HCT116 (cell line): ENCODE measurements around the gene ST14. TPM values are rescaled to one million over a fixed set of nuclear protein-coding genes. Genes with fewer than 3 reads are reported as not detected.

Source experiments
- ATAC-seq: fragments of 200-7000 bp; cut with Tn5 transposase; 2 replicates; pipeline ENCODE4 v1.9.1; 2020; ENCODE audit warnings: mild to moderate bottlenecking, moderate library complexity
- BruUV-seq: library from RNA; stranded (reverse); fragments of 400-500 nt; replicated peaks from 2 replicates; lab custom pipeline; 2021; lab: Mats Ljungman, UMichigan
- CTCF ChIA-PET: fragments of 300-600 bp; sonication (Branson Sonifier 250); formaldehyde crosslinking; loops from one replicate; lab custom pipeline; 2021; ENCODE audit warnings: antibody characterized with exemption; lab: Charles Lee
- POLR2A ChIA-PET: fragments of 300-600, 350-600 bp; sonication (Branson Sonifier 250); formaldehyde crosslinking; loops from one replicate; lab custom pipeline; 2021; ENCODE audit warnings: antibody characterized with exemption; lab: Charles Lee
- RAD21 ChIA-PET, 2 experiments: fragments of 300-600 bp; sonication (Branson Sonifier 250); formaldehyde crosslinking; loops; one replicate each; lab custom pipeline; 2023; ENCODE audit warnings: low total read pairs in 2 of 2; ENCODE audit not compliant: uncharacterized antibody in 2 of 2, unreplicated experiment in 2 of 2, low non-redundant PET in 1 of 2; lab: Charles Lee
- DNase-seq: peaks from one replicate; pipeline ENCODE4 v3.0.0-alpha.2; 2010; ENCODE audit warnings: low read depth, low spot score
- H2AFZ ChIP-seq: fragments of 200-600 bp; shearing (Covaris generic), sonication (generic); 2 replicates; pipeline ENCODE4 v1.6.1; 2017; ENCODE audit warnings: low read depth, mixed run types, mixed read lengths, antibody characterized with exemption, low read length; ENCODE audit not compliant: poor library complexity, severe bottlenecking
- H3K27ac ChIP-seq: 2 replicates; pipeline ENCODE4 v1.5.1; 2012; ENCODE audit warnings: low read depth, low read length
- H3K27me3 ChIP-seq: fragments of 200-600 bp; sonication (generic); 2 replicates; pipeline ENCODE4 v1.6.1; 2016; ENCODE audit warnings: mixed run types, low read length, mixed read lengths; ENCODE audit not compliant: insufficient read depth
- H3K36me3 ChIP-seq, 2 experiments: fragments of 200-500 bp in 1 of 2; fragments of 200-600 bp in 1 of 2; sonication (Bioruptor generic) in 1 of 2; sonication (generic) in 1 of 2; 2 replicates each; pipeline versions ENCODE4 v1.5.1 to v1.6.1; 2014 to 2016; ENCODE audit warnings: low read length in 2 of 2, inconsistent platforms in 1 of 2, mixed read lengths in 1 of 2, mixed run types in 1 of 2; ENCODE audit not compliant: insufficient read depth in 2 of 2, control insufficient read depth in 1 of 2
- H3K4me1 ChIP-seq, 2 experiments: fragments of 200-600 bp in 1 of 2; sonication (generic) in 1 of 2; 2 replicates each; pipeline versions ENCODE4 v1.5.1 to v1.6.1; 2012 to 2017; ENCODE audit warnings: low read length in 2 of 2, inconsistent platforms in 1 of 2, mild to moderate bottlenecking in 1 of 2, mixed read lengths in 1 of 2, mixed run types in 1 of 2, moderate library complexity in 1 of 2; ENCODE audit not compliant: insufficient read depth in 2 of 2, control insufficient read depth in 1 of 2
- H3K4me2 ChIP-seq: fragments of 200-600 bp; sonication (generic); 2 replicates; pipeline ENCODE4 v1.6.1; 2017; ENCODE audit warnings: mixed run types, low read length, mixed read lengths
- H3K4me3 ChIP-seq, 2 experiments: fragments of 200-600 bp in 1 of 2; sonication (generic) in 1 of 2; replicated peaks in 1 of 2; 2 replicates each; pipeline ENCODE4 v1.5.1; 2011 to 2016; ENCODE audit warnings: low read length in 2 of 2, control low read depth in 1 of 2, low read depth in 1 of 2, mild to moderate bottlenecking in 1 of 2, mixed read lengths in 1 of 2, mixed run types in 1 of 2
- H3K79me2 ChIP-seq: fragments of 200-600 bp; sonication (generic); 2 replicates; pipeline ENCODE4 v1.6.1; 2017; ENCODE audit warnings: mild to moderate bottlenecking, mixed run types, low read length, moderate library complexity, mixed read lengths; ENCODE audit not compliant: insufficient read depth
- H3K9ac ChIP-seq: fragments of 200-600 bp; sonication (generic); 2 replicates; pipeline ENCODE4 v1.6.1; 2016; ENCODE audit warnings: low read length, mixed read lengths
- H3K9me2 ChIP-seq: fragments of 200-600 bp; sonication (generic), shearing (Covaris generic); 2 replicates; pipeline ENCODE4 v1.6.1; 2017; ENCODE audit warnings: mixed run types, mild to moderate bottlenecking, moderate library complexity; ENCODE audit not compliant: insufficient read depth
- H3K9me3 ChIP-seq, 2 experiments: fragments of 200-500 bp in 1 of 2; fragments of 200-600 bp in 1 of 2; sonication (Bioruptor generic) in 1 of 2; sonication (generic) in 1 of 2; 2 replicates each; pipeline ENCODE4 v1.6.1; 2014 to 2017; ENCODE audit warnings: low read length in 2 of 2, mixed read lengths in 2 of 2, inconsistent platforms in 1 of 2, low read depth in 1 of 2, mild to moderate bottlenecking in 1 of 2, mixed run types in 1 of 2, moderate library complexity in 1 of 2; ENCODE audit not compliant: control insufficient read depth in 1 of 2, insufficient read depth in 1 of 2
- H4K20me1 ChIP-seq: fragments of 200-600 bp; sonication (generic), shearing (Covaris generic); 2 replicates; pipeline ENCODE4 v1.6.1; 2017; ENCODE audit warnings: mixed run types, mild to moderate bottlenecking, moderate library complexity; ENCODE audit not compliant: insufficient read depth
- CBX3 ChIP-seq: IDR thresholded peaks from 2 replicates; pipeline ENCODE4 v1.6.1; 2012; ENCODE audit warnings: low read depth
- CEBPB ChIP-seq: IDR thresholded peaks from 2 replicates; pipeline ENCODE4 v1.6.1; 2012; ENCODE audit warnings: low read depth
- CTCF ChIP-seq, 3 experiments: fragments of 200-600 bp in 1 of 3; sonication (generic) in 1 of 3; IDR thresholded peaks in 2 of 3; conservative IDR thresholded peaks in 1 of 3; 2 replicates each; pipeline ENCODE4 v1.5.1; 2012 to 2017; ENCODE audit warnings: low read depth in 2 of 3, low read length in 2 of 3, antibody characterized with exemption in 1 of 3, borderline replicate concordance in 1 of 3, control low read depth in 1 of 3, mild to moderate bottlenecking in 1 of 3, mixed read lengths in 1 of 3, mixed run types in 1 of 3, moderate library complexity in 1 of 3; ENCODE audit not compliant: insufficient read depth in 1 of 3
- EGR1 ChIP-seq: IDR thresholded peaks from 2 replicates; pipeline ENCODE4 v1.6.1; 2012; ENCODE audit warnings: low read depth
- JUND ChIP-seq: IDR thresholded peaks from 2 replicates; pipeline ENCODE4 v1.6.1; 2012
- MAX ChIP-seq: IDR thresholded peaks from 2 replicates; pipeline ENCODE4 v1.6.1; 2012
- POLR2A ChIP-seq: IDR thresholded peaks from 2 replicates; pipeline ENCODE4 v1.7.0; 2011; ENCODE audit warnings: borderline replicate concordance; ENCODE audit not compliant: insufficient read depth, insufficient read length; ENCODE audit errors: extremely low read depth
- RAD21 ChIP-seq: IDR thresholded peaks from 2 replicates; pipeline ENCODE4 v1.6.1; 2012; ENCODE audit warnings: low read depth, mild to moderate bottlenecking
- SIN3A ChIP-seq: IDR thresholded peaks from 2 replicates; pipeline ENCODE4 v1.6.1; 2012; ENCODE audit warnings: low read depth
- SP1 ChIP-seq: IDR thresholded peaks from 2 replicates; pipeline ENCODE4 v1.6.1; 2012; ENCODE audit warnings: low read depth
- YY1 ChIP-seq: IDR thresholded peaks from 2 replicates; pipeline ENCODE4 v1.6.1; 2011; ENCODE audit warnings: low read length, low read depth, moderate library complexity, mild to moderate bottlenecking; ENCODE audit not compliant: insufficient replicate concordance; ENCODE audit errors: extremely low read depth
- ZBTB33 ChIP-seq: IDR thresholded peaks from 2 replicates; pipeline ENCODE4 v1.6.1; 2011; ENCODE audit warnings: mild to moderate bottlenecking, low read length, moderate library complexity; ENCODE audit not compliant: insufficient replicate concordance; ENCODE audit errors: extremely low read depth
- ZFX ChIP-seq: fragments of 450-650 bp; IDR thresholded peaks from 2 replicates; pipeline ENCODE4 v1.6.1; 2017
- ZNF274 ChIP-seq: fragments of 200-500 bp; sonication (Bioruptor generic); IDR thresholded peaks from 2 replicates; pipeline ENCODE4 v1.6.1; 2014; ENCODE audit warnings: mild to moderate bottlenecking, low read depth, low read length, inconsistent platforms
- intact Hi-C: fragments of 100-400 bp; cut with micrococcal nuclease; formaldehyde crosslinking; loops from 2 replicates; pipeline ENCODE4 v1.10.0; 2022
- total RNA-seq: library from RNA; stranded (reverse); gene quantifications from one replicate; pipeline ENCODE4 v1.2.1, GENCODE V29; 2021; ENCODE audit not compliant: unreplicated experiment
- TF ChIP-seq, protein P1 (sequence below): IDR thresholded peaks from 2 replicates; pipeline ENCODE4 v1.6.1; 2012

Gene ST14
- total RNA-seq, 1 experiment from 2014 or later = 107 TPM

GRCh38 chr11:130202818-130203689, 43.5 kb downstream of the ST14 start (continued):
- TF ChIP-seq CTCF (IDR thresholded peaks at IDR 0.05 in 2 of 3, conservative IDR thresholded peaks at IDR 0.05 in 1 of 3; ENCODE audit: borderline replicate concordance in 1 of 3, insufficient read depth in 1 of 3, low read depth in 2 of 3, low read length in 2 of 3) = no peak

DNA sequence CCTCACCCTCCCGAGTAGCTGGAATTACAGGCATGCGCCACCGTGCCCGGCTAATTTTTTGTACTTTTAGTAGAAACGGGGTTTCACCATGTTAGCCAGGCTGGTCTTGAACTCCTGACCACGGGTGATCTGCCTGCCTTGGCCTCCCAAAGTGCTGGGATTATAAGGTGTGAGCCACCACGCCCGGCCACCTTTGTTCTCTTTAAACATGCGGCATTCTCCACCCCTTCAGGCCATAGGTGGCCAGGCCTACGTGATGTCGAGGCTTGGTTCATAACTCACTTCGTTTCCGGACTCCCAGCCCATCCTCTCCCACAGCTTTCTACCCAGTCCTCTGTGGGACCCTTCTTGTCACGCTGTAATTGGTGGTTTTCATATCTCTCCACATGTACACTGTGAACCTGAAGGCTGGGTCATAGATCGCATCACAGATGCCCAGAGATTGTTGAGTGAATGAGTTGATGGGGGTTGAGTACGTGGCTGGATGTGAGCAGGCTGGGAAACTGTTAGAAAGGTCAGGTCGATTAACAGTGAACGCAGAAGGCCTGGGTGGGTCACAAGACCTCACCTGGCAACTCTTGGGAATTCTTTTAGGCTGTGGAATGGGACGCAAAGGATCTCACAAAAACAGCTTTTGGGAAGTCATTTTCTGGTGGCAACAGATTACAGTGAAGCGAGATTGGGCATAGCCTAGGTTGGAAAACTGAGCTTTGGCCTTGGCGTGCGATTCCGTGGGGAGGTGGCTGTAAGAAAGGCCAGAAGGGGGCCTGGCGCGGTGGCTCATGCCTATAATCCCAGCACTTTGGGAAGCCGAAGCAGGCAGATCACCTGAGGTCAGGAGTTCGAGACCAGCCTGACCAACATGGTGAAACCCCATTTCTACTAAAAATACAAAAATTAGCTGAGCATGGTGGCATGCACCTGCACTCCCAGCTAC, 44.5 kb downstream of the ST14 start:
- no peak overlapping the region for H3K4me2 ChIP-seq
- no peaks in the 10 kb centered on the region for H3K9me2 ChIP-seq
- H3K9me3 ChIP-seq = no peaks in the 10 kb centered on the region
- H3K79me2 ChIP-seq = no peaks in the 10 kb centered on the region
- no peak overlapping the region for H3K4me3 ChIP-seq
- H3K9ac ChIP-seq = no peak overlapping the region
- ATAC-seq = no peak
- intact Hi-C loops = no loop called here
- ChIA-PET CTCF (interaction anchor here (1.9 kb wide), 1 partner anchor 9 kb away, joined by 4 read pairs; no protein-coding TSS in a partner anchor), RAD21 (no interaction called here), POLR2A (no interaction called here)
- peaks cover 24 to 25% of the 10 kb centered on the region in 2 experiments; a peak in 3 of 4 replicates for H3K36me3 ChIP-seq
- no TSS peak for BruUV-seq
- DNase-seq = no peak
- no peak overlapping the region for H2AFZ ChIP-seq
- no peaks in the 10 kb centered on the region for H3K4me1 ChIP-seq
- no peak overlapping the region for H3K27ac ChIP-seq
- no peaks in the 10 kb centered on the region for H3K27me3 ChIP-seq
- no peaks in the 10 kb centered on the region for H4K20me1 ChIP-seq
- TF ChIP-seq SIN3A (no peak), CEBPB (no peak), ZNF274 (no peak), ZFX (no peak), YY1 (no peak), EGR1 (no peak), MAX (no peak), ZBTB33 (no peak), JUND (no peak), SP1 (no peak), RAD21 (no peak), POLR2A (no peak), CBX3 (no peak)
- TF ChIP-seq, protein P1, sequence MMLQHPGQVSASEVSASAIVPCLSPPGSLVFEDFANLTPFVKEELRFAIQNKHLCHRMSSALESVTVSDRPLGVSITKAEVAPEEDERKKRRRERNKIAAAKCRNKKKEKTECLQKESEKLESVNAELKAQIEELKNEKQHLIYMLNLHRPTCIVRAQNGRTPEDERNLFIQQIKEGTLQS = no peak
